ENCODE results near the gene NDUFAF4. TPM values are rescaled to one million over a fixed set of nuclear protein-coding genes. Genes with fewer than 3 reads are reported as not detected.

The NDUFAF4 gene
- total and polyA plus RNA-seq, 2 of the 8 experiments (the other 6 are each of a cell fraction or from before 2014, with no cell fraction given) = 21.9 to 84.4 TPM

- no peak for TF ChIP-seq TCF12 (IDR thresholded peaks at IDR 0.05; ENCODE audit: low read depth, low read length)
Measured at GRCh38 chr6:96929741-96930140, 32.0 kb upstream of the NDUFAF4 start (continued).

Measured in H1 (cell line).